Measurements from ENCODE around the gene CYTH4.
"Not testable (repeated sequence)": the region's sequence is repeated elsewhere in the genome, so short reads cannot be mapped to it uniquely, and the experiment has no call there.

The CYTH4 gene

GRCh38 chr22:37249986-37250385 is 32.3 kb upstream of the CYTH4 start:
- DNase-seq, result no peak

GRCh38 chr22:37251836-37252235 is 30.5 kb upstream of the CYTH4 start:
- not testable (repeated sequence) for DNase-seq

GRCh38 chr22:37253126-37253660 is 29.1 kb upstream of the CYTH4 start:
- no peak for DNase-seq

- peak; percentile 68 for DNase-seq
These were observed 28.0 kb upstream of the CYTH4 start for GRCh38 chr22:37254209-37254866.

GRCh38 chr22:37254867-37255233 is 27.5 kb upstream of the CYTH4 start:
- DNase-seq, result no peak

GRCh38 chr22:37255558-37256006 is 26.7 kb upstream of the CYTH4 start:
- no peak for DNase-seq

- DNase-seq, result no peak
These were observed 26.1 kb upstream of the CYTH4 start for GRCh38 chr22:37256075-37256726.

GRCh38 chr22:37258005-37258752 is 24.1 kb upstream of the CYTH4 start:
- no peak for DNase-seq

GRCh38 chr22:37258753-37259401 is 23.4 kb upstream of the CYTH4 start:
- no peak for DNase-seq

GRCh38 chr22:37259540-37260029 is 22.7 kb upstream of the CYTH4 start:
- DNase-seq, result no peak

GRCh38 chr22:37260155-37260795 is 22.0 kb upstream of the CYTH4 start:
- no peak for DNase-seq

- DNase-seq, result peak; percentile 37
These were observed 21.4 kb upstream of the CYTH4 start for GRCh38 chr22:37260901-37261336.

- DNase-seq, result no peak
These were observed 20.0 kb upstream of the CYTH4 start for GRCh38 chr22:37262346-37262745.

GRCh38 chr22:37263966-37264887 is 18.1 kb upstream of the CYTH4 start:
- no peak for DNase-seq

GRCh38 chr22:37266581-37267134 is 15.7 kb upstream of the CYTH4 start:
- DNase-seq, result no peak

- DNase-seq, result no peak
These were observed 15.1 kb upstream of the CYTH4 start for GRCh38 chr22:37267135-37267587.

- no peak for DNase-seq
These were observed 14.5 kb upstream of the CYTH4 start for GRCh38 chr22:37267661-37268413.

- no peak for DNase-seq
These were observed 12.2 kb upstream of the CYTH4 start for GRCh38 chr22:37269936-37270678.

- DNase-seq, result peak; percentile 36
These were observed 11.2 kb upstream of the CYTH4 start for GRCh38 chr22:37270928-37271650.

Data from HCEC 1CT (cell line).